Caco-2 (cell line): ENCODE measurements around the gene SLC22A23. TPM values are rescaled to one million over a fixed set of nuclear protein-coding genes. Genes with fewer than 3 reads are reported as not detected.

Experiments
- BruUV-seq: library from RNA; stranded (reverse); fragments of 400-500 nt; replicated peaks from 2 replicates; lab custom pipeline; 2021; lab: Mats Ljungman, UMichigan
- CTCF ChIA-PET: fragments of 300-600 bp; sonication (Branson Sonifier 250); formaldehyde crosslinking; loops from one replicate; lab custom pipeline; 2022; ENCODE audit warnings: antibody characterized with exemption; lab: Charles Lee
- POLR2A ChIA-PET: fragments of 300-600 bp; sonication (Branson Sonifier 250); formaldehyde crosslinking; loops from one replicate; lab custom pipeline; 2022; ENCODE audit warnings: antibody characterized with exemption; lab: Charles Lee
- DNase-seq, 2 experiments: peaks; one replicate each; pipeline versions ENCODE4 v3.0.0 to v3.0.0-alpha.2; 2020 to 2022
- H3K27me3 ChIP-seq: replicated peaks from 2 replicates; pipeline ENCODE4 v1.6.0; 2011; ENCODE audit warnings: low read length; ENCODE audit not compliant: control insufficient read depth, insufficient read depth
- H3K36me3 ChIP-seq: 2 replicates; pipeline ENCODE4 v1.5.1; 2011; ENCODE audit warnings: low read length; ENCODE audit not compliant: control insufficient read depth, insufficient read depth
- H3K4me1 ChIP-seq: fragments of 250-450 bp; sonication (Bioruptor Pico); 2 replicates; pipeline ENCODE4 v1.5.1; 2020; ENCODE audit warnings: mild to moderate bottlenecking
- H3K4me3 ChIP-seq: 2 replicates; pipeline ENCODE4 v1.5.1; 2011; ENCODE audit warnings: low read depth, mild to moderate bottlenecking, control low read depth, low read length
- H3K9me3 ChIP-seq: fragments of 250-450 bp; sonication (Bioruptor Pico); 2 replicates; pipeline ENCODE4 v1.5.1; 2020; ENCODE audit warnings: mild to moderate bottlenecking, moderate library complexity
- H3K27ac Mint-ChIP-seq: one replicate; pipeline ENCODE4 v1.8.0; 2022; ENCODE audit warnings: mixed read lengths; ENCODE audit not compliant: unreplicated experiment
- H3K27me3 Mint-ChIP-seq: one replicate; pipeline ENCODE4 v1.8.0; 2022; ENCODE audit warnings: mixed read lengths; ENCODE audit not compliant: insufficient read depth, unreplicated experiment
- H3K36me3 Mint-ChIP-seq: one replicate; pipeline ENCODE4 v1.8.0; 2022; ENCODE audit warnings: mild to moderate bottlenecking, mixed read lengths; ENCODE audit not compliant: insufficient read depth, unreplicated experiment
- H3K4me1 Mint-ChIP-seq: one replicate; pipeline ENCODE4 v1.8.0; 2022; ENCODE audit warnings: low read depth, mixed read lengths; ENCODE audit not compliant: unreplicated experiment
- H3K4me3 Mint-ChIP-seq: one replicate; pipeline ENCODE4 v1.8.0; 2022; ENCODE audit warnings: mild to moderate bottlenecking, moderate library complexity, mixed read lengths; ENCODE audit not compliant: unreplicated experiment
- H3K9me3 Mint-ChIP-seq: one replicate; pipeline ENCODE4 v1.8.0; 2022; ENCODE audit warnings: mixed read lengths; ENCODE audit not compliant: unreplicated experiment
- CTCF ChIP-seq, 2 experiments: fragments of 200-600 bp in 1 of 2; IDR thresholded peaks; 1 replicate in 1 of 2; 2 replicates in 1 of 2; pipeline versions ENCODE4 v1.5.1 to v1.8.0; 2011 to 2022; ENCODE audit warnings: antibody characterized with exemption in 1 of 2, control low read depth in 1 of 2, inconsistent platforms in 1 of 2, low read depth in 1 of 2, low read length in 1 of 2, mild to moderate bottlenecking in 1 of 2, moderate library complexity in 1 of 2; ENCODE audit not compliant: insufficient read depth in 1 of 2, severe bottlenecking in 1 of 2, unreplicated experiment in 1 of 2
- intact Hi-C: fragments of 100-400 bp; cut with micrococcal nuclease; formaldehyde crosslinking; loops from one replicate; pipeline ENCODE4 v1.10.0; 2022; ENCODE audit not compliant: unreplicated experiment
- total RNA-seq: library from RNA; stranded (reverse); gene quantifications from 2 replicates; pipeline ENCODE4 v1.2.3, GENCODE V29; 2022

The SLC22A23 gene
- total RNA-seq, 1 experiment from 2014 or later = 45.5 TPM

DNA sequence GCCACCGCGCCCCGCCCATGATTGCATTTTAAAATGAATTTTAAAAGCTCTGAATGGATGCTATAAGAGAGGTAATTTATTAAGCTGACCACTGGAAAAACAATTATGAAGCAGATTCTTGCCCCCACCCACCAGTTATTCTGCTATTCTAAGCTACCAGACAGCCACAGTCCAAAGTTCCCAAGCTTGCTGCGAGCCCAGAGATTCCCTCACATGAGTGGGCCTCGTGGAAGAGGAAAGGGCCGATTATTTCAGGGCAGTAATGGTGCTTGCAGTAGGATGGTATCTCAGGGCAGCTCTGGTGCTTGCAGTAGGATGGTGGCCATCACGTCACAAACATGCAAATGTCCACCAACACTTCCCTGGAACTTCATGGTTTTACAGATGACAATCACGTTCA is 56.7 kb downstream of the SLC22A23 start:
- POLR2A ChIA-PET = no interaction called here

GRCh38 chr6:3398755-3399696 is 57.8 kb downstream of the SLC22A23 start:
- Mint-ChIP-seq H3K27me3 (no peaks in the 10 kb centered on the region), H3K4me1 (peaks cover 48% of the 10 kb centered on the region), H3K36me3 (peaks cover 45% of the 10 kb centered on the region), H3K27ac (peak overlapping the region; percentile 59), H3K9me3 (no peaks in the 10 kb centered on the region), H3K4me3 (peak overlapping the region; percentile 42)
- TF ChIP-seq CTCF (IDR thresholded peaks at IDR 0.05; ENCODE audit: insufficient read depth in 1 of 2, low read depth in 1 of 2, low read length in 1 of 2, severe bottlenecking in 1 of 2, unreplicated experiment in 1 of 2) = no peak
- CTCF ChIA-PET = interaction anchor here (0.8 kb wide), 1 partner anchor 12 kb away, joined by 5 read pairs; no protein-coding TSS in a partner anchor
- Histone ChIP-seq H3K9me3 (no peaks in the 10 kb centered on the region), H3K36me3 (no peaks in the 10 kb centered on the region), H3K4me3 (no peak overlapping the region), H3K4me1 (peaks cover 66% of the 10 kb centered on the region), H3K27me3 (no peaks in the 10 kb centered on the region)
- no TSS peak for BruUV-seq
- POLR2A ChIA-PET = interaction anchor here (0.6 kb wide), 1 partner anchor 810 kb away, joined by 3 read pairs; no protein-coding TSS in a partner anchor
- DNase-seq = peak; percentile 47 to 68
- intact Hi-C loops = loop anchor here (1.0 kb wide), 1 partner anchor 16 kb away; no protein-coding TSS in a partner anchor

More for the DNA sequence above, 56.7 kb downstream of the SLC22A23 start:
- H3K4me1 ChIP-seq = peaks cover 73% of the 10 kb centered on the region
- no peaks in the 10 kb centered on the region for H3K9me3 ChIP-seq
- no peak for TF ChIP-seq CTCF (IDR thresholded peaks at IDR 0.05; ENCODE audit: insufficient read depth in 1 of 2, low read depth in 1 of 2, low read length in 1 of 2, severe bottlenecking in 1 of 2, unreplicated experiment in 1 of 2)
- H3K36me3 Mint-ChIP-seq = peaks cover 45% of the 10 kb centered on the region
- no peaks in the 10 kb centered on the region for H3K27me3 Mint-ChIP-seq
- no peak overlapping the region for H3K27ac Mint-ChIP-seq
- DNase-seq = no peak
- intact Hi-C loops = no loop called here
- no TSS peak for BruUV-seq
- no peaks in the 10 kb centered on the region for H3K9me3 Mint-ChIP-seq
- no peaks in the 10 kb centered on the region for H3K27me3 ChIP-seq
- H3K4me3 ChIP-seq = no peak overlapping the region
- no peaks in the 10 kb centered on the region for H3K36me3 ChIP-seq
- no peak overlapping the region for H3K4me3 Mint-ChIP-seq
- peaks cover 52% of the 10 kb centered on the region for H3K4me1 Mint-ChIP-seq
- CTCF ChIA-PET = no interaction called here

GRCh38 chr6:3398165-3398562 is 58.7 kb downstream of the SLC22A23 start:
- Mint-ChIP-seq H3K27ac (peak overlapping the region; percentile 33), H3K36me3 (peaks cover 39% of the 10 kb centered on the region), H3K4me1 (peaks cover 40% of the 10 kb centered on the region), H3K4me3 (no peak overlapping the region), H3K27me3 (no peaks in the 10 kb centered on the region), H3K9me3 (no peaks in the 10 kb centered on the region)
- peaks cover 68% of the 10 kb centered on the region for H3K4me1 ChIP-seq
- intact Hi-C loops = no loop called here
- POLR2A ChIA-PET = no interaction called here
- no peaks in the 10 kb centered on the region for H3K9me3 ChIP-seq
- CTCF ChIA-PET = interaction anchor here (0.5 kb wide), 1 partner anchor 399 kb away, joined by 5 read pairs; no protein-coding TSS in a partner anchor
- H3K4me3 ChIP-seq = no peak overlapping the region
- H3K27me3 ChIP-seq = no peaks in the 10 kb centered on the region
- DNase-seq = no peak
- no TSS peak for BruUV-seq
- TF ChIP-seq CTCF (IDR thresholded peaks at IDR 0.05; ENCODE audit: insufficient read depth in 1 of 2, low read depth in 1 of 2, low read length in 1 of 2, severe bottlenecking in 1 of 2, unreplicated experiment in 1 of 2) = no peak
- no peaks in the 10 kb centered on the region for H3K36me3 ChIP-seq
